GM18951 (cell line): ENCODE data around the gene WDTC1.

ENCODE experiments used
- POLR2A ChIP-seq: IDR thresholded peaks from 4 replicates; pipeline ENCODE4 v1.6.1; 2011; ENCODE audit warnings: mild to moderate bottlenecking; ENCODE audit not compliant: insufficient read length, insufficient read depth; ENCODE audit errors: extremely low read depth
- in situ Hi-C: fragments of 300-500 bp; cut with MboI; formaldehyde crosslinking; loops from one replicate; pipeline ENCODE4 v1.12.0; 2022; ENCODE audit warnings: low sequenced_read_pairs, mixed read lengths, inconsistent platforms; ENCODE audit not compliant: unreplicated experiment

The WDTC1 gene

GRCh38 chr1:27301052-27301422 is 66.6 kb downstream of the WDTC1 start:
- TF ChIP-seq POLR2A, result no peak
- in situ Hi-C loops, result loop anchor here (5.0 kb wide), 1 partner anchor 91 kb away; the partner anchor contains the start of gene GPR3

GRCh38 chr1:27301582-27302199 is 67.3 kb downstream of the WDTC1 start:
- TF ChIP-seq POLR2A, result no peak
- in situ Hi-C loops, result loop anchor here (5.0 kb wide), 1 partner anchor 91 kb away; the partner anchor contains the start of gene GPR3

GRCh38 chr1:27302612-27303011 is 68.2 kb downstream of the WDTC1 start:
- TF ChIP-seq POLR2A, result no peak
- in situ Hi-C loops, result loop anchor here (5.0 kb wide), 1 partner anchor 90 kb away; the partner anchor contains the start of gene GPR3

GRCh38 chr1:27303509-27303908 is 69.1 kb downstream of the WDTC1 start:
- in situ Hi-C loops, result loop anchor here (5.0 kb wide), 1 partner anchor 89 kb away; the partner anchor contains the start of gene GPR3
- no peak for TF ChIP-seq POLR2A

- in situ Hi-C loops, result no loop called here
- no peak for TF ChIP-seq POLR2A
Measured at GRCh38 chr1:27306071-27306470, 71.6 kb downstream of the WDTC1 start.

- in situ Hi-C loops, result no loop called here
Measured at GRCh38 chr1:27306892-27307761, 72.7 kb downstream of the WDTC1 start.

GRCh38 chr1:27307874-27308598 is 73.6 kb downstream of the WDTC1 start:
- in situ Hi-C loops, result no loop called here
- no peak for TF ChIP-seq POLR2A

More at GRCh38 chr1:27306892-27307761, 72.7 kb downstream of the WDTC1 start:
- no peak for TF ChIP-seq POLR2A

GRCh38 chr1:27314169-27314568 is 79.7 kb downstream of the WDTC1 start:
- in situ Hi-C loops, result no loop called here
- TF ChIP-seq POLR2A, result no peak

- no peak for TF ChIP-seq POLR2A
- in situ Hi-C loops, result no loop called here
Measured at GRCh38 chr1:27314737-27315136, 80.3 kb downstream of the WDTC1 start.

- in situ Hi-C loops, result no loop called here
- TF ChIP-seq POLR2A, result no peak
Measured at GRCh38 chr1:27316860-27317259, 82.4 kb downstream of the WDTC1 start.

- in situ Hi-C loops, result no loop called here
- no peak for TF ChIP-seq POLR2A
Measured at GRCh38 chr1:27318136-27318535, 83.7 kb downstream of the WDTC1 start.

- TF ChIP-seq POLR2A, result no peak
- in situ Hi-C loops, result no loop called here
Measured at GRCh38 chr1:27318596-27318995, 84.2 kb downstream of the WDTC1 start.
